Measurements from ENCODE around the gene WDTC1.
A peak's percentile ranks its signal among the peaks of the same experiment; 100 is the strongest.
"Not testable (repeated sequence)": the region's sequence is repeated elsewhere in the genome, so short reads cannot be mapped to it uniquely, and the experiment has no call there.

WDTC1 gene

GRCh38 chr1:27234049-27234882, at the start of gene WDTC1:
WDTC1 (plus strand) TSS chr1:27234632; CDS start chr1:27261055, 26,423 bp downstream.
- peak; percentile 99 for DNase-seq

GRCh38 chr1:27184665-27185064, 49.8 kb upstream of the WDTC1 start:
- not testable (repeated sequence) for DNase-seq

GRCh38 chr1:27192039-27192529, 42.3 kb upstream of the WDTC1 start:
- DNase-seq, result no peak

- no peak for DNase-seq
These were observed 41.2 kb upstream of the WDTC1 start for GRCh38 chr1:27193194-27193593.

GRCh38 chr1:27201295-27201694, 33.1 kb upstream of the WDTC1 start:
- no peak for DNase-seq

- no peak for DNase-seq
These were observed 30.5 kb upstream of the WDTC1 start for GRCh38 chr1:27203946-27204345.

GRCh38 chr1:27207238-27207637, 27.2 kb upstream of the WDTC1 start:
- not testable (repeated sequence) for DNase-seq

GRCh38 chr1:27208143-27208850, 26.1 kb upstream of the WDTC1 start:
- DNase-seq, result not testable (repeated sequence)

- no peak for DNase-seq
These were observed 18.0 kb upstream of the WDTC1 start for GRCh38 chr1:27216466-27216865.

GRCh38 chr1:27217401-27217800, 17.0 kb upstream of the WDTC1 start:
- DNase-seq, result no peak

- no peak for DNase-seq
These were observed 15.7 kb upstream of the WDTC1 start for GRCh38 chr1:27218736-27219135.

- DNase-seq, result no peak
These were observed 14.3 kb upstream of the WDTC1 start for GRCh38 chr1:27220096-27220495.

GRCh38 chr1:27220702-27221497, 13.5 kb upstream of the WDTC1 start:
- not testable (repeated sequence) for DNase-seq

GRCh38 chr1:27225621-27226020, 8.8 kb upstream of the WDTC1 start:
- DNase-seq, result no peak

- no peak for DNase-seq
These were observed 6.7 kb upstream of the WDTC1 start for GRCh38 chr1:27227765-27228164.

GRCh38 chr1:27233667-27234048, 774 bp upstream of the WDTC1 start:
- no peak for DNase-seq

- no peak for DNase-seq
These were observed 1.4 kb downstream of the WDTC1 start for GRCh38 chr1:27235827-27236226.

GRCh38 chr1:27237112-27237511, 2.7 kb downstream of the WDTC1 start:
- DNase-seq, result no peak

- DNase-seq, result no peak
These were observed 3.6 kb downstream of the WDTC1 start for GRCh38 chr1:27238032-27238431.

GRCh38 chr1:27241677-27242076, 7.2 kb downstream of the WDTC1 start:
- no peak for DNase-seq

GRCh38 chr1:27243665-27244064, 9.2 kb downstream of the WDTC1 start:
- not testable (repeated sequence) for DNase-seq

GRCh38 chr1:27246194-27246593, 11.8 kb downstream of the WDTC1 start:
- DNase-seq, result no peak

GRCh38 chr1:27253596-27253995, 19.2 kb downstream of the WDTC1 start:
- no peak for DNase-seq
